A549 (cell line): ENCODE results near the gene PLEKHG4B.

Experiments used
- CBX2 ChIP-seq: fragments of 200-600 bp; sonication (generic); IDR thresholded peaks from 2 replicates; pipeline ENCODE4 v1.6.1; 2016; ENCODE audit warnings: low read depth, mild to moderate bottlenecking, borderline replicate concordance
- CBX8 ChIP-seq: fragments of 200-600 bp; sonication (generic); IDR thresholded peaks from 2 replicates; pipeline ENCODE4 v1.6.1; 2016
- CEBPB ChIP-seq, 2 experiments: fragments of >200 bp in 1 of 2; sonication (Bioruptor Twin) in 1 of 2; formaldehyde crosslinking in 1 of 2; IDR thresholded peaks; 2 replicates each; pipeline ENCODE4 v1.6.1; 2012 to 2016
- CHD2 ChIP-seq: fragments of 150-350 bp; IDR thresholded peaks from 2 replicates; pipeline ENCODE4 v1.6.1; 2014; ENCODE audit warnings: low read length; ENCODE audit not compliant: partially characterized antibody
- CHD4 ChIP-seq: fragments of 200-600 bp; sonication (generic); IDR thresholded peaks from 2 replicates; pipeline ENCODE4 v1.6.1; 2016; ENCODE audit warnings: antibody characterized with exemption, mild to moderate bottlenecking, borderline replicate concordance
- E2F6 ChIP-seq: IDR thresholded peaks from 2 replicates; pipeline ENCODE4 v1.6.1; 2012; ENCODE audit warnings: low read depth, borderline replicate concordance
- GATA3 ChIP-seq: IDR thresholded peaks from 2 replicates; pipeline ENCODE4 v1.6.1; 2012; ENCODE audit warnings: borderline replicate concordance
- KDM5A ChIP-seq: fragments of 200-600 bp; sonication (generic); IDR thresholded peaks from 2 replicates; pipeline ENCODE4 v1.6.1; 2016; ENCODE audit warnings: antibody characterized with exemption, mild to moderate bottlenecking
- MAZ ChIP-seq: fragments of 150-350 bp; IDR thresholded peaks from 2 replicates; pipeline ENCODE4 v1.6.1; 2014; ENCODE audit warnings: antibody characterized with exemption, low read depth, low read length, borderline replicate concordance
- PBX3 ChIP-seq: IDR thresholded peaks from 2 replicates; pipeline ENCODE4 v1.6.1; 2012
- PHF8 ChIP-seq: fragments of 200-600 bp; sonication (generic); IDR thresholded peaks from 2 replicates; pipeline ENCODE4 v1.6.1; 2016; ENCODE audit warnings: low read depth, mild to moderate bottlenecking, antibody characterized with exemption, moderate library complexity, borderline replicate concordance
- POLR2A ChIP-seq: IDR thresholded peaks from 2 replicates; pipeline ENCODE4 v1.6.1; 2012; ENCODE audit warnings: mild to moderate bottlenecking, low read length
- RAD21 ChIP-seq, 2 experiments: fragments of >200 bp in 1 of 2; sonication (Bioruptor Twin) in 1 of 2; formaldehyde crosslinking in 1 of 2; IDR thresholded peaks in 1 of 2; conservative IDR thresholded peaks in 1 of 2; 2 replicates in 1 of 2; 3 replicates in 1 of 2; pipeline ENCODE4 v1.6.1; 2012 to 2018; ENCODE audit warnings: inconsistent platforms in 1 of 2
- TF ChIP-seq, protein P1 (sequence below): fragments of >200 bp; sonication (Bioruptor Twin); formaldehyde crosslinking; IDR thresholded peaks from 3 replicates; pipeline ENCODE4 v1.5.1; 2016

GRCh38 chr5:127886-128285 is 35.9 kb downstream of the PLEKHG4B start:
- TF ChIP-seq, protein P1, sequence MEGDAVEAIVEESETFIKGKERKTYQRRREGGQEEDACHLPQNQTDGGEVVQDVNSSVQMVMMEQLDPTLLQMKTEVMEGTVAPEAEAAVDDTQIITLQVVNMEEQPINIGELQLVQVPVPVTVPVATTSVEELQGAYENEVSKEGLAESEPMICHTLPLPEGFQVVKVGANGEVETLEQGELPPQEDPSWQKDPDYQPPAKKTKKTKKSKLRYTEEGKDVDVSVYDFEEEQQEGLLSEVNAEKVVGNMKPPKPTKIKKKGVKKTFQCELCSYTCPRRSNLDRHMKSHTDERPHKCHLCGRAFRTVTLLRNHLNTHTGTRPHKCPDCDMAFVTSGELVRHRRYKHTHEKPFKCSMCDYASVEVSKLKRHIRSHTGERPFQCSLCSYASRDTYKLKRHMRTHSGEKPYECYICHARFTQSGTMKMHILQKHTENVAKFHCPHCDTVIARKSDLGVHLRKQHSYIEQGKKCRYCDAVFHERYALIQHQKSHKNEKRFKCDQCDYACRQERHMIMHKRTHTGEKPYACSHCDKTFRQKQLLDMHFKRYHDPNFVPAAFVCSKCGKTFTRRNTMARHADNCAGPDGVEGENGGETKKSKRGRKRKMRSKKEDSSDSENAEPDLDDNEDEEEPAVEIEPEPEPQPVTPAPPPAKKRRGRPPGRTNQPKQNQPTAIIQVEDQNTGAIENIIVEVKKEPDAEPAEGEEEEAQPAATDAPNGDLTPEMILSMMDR, result no peak
- no peak for TF ChIP-seq KDM5A
- no peak for TF ChIP-seq PBX3
- TF ChIP-seq RAD21 (conservative IDR thresholded peaks at IDR 0.05 in 1 of 2, IDR thresholded peaks at IDR 0.05 in 1 of 2), result no peak
- no peak for TF ChIP-seq CHD2
- no peak for TF ChIP-seq CEBPB (IDR thresholded peaks at IDR 0.05)
- no peak for TF ChIP-seq CHD4
- no peak for TF ChIP-seq POLR2A
- TF ChIP-seq GATA3, result no peak
- TF ChIP-seq CBX2, result no peak
- no peak for TF ChIP-seq PHF8
- no peak for TF ChIP-seq E2F6
- TF ChIP-seq MAZ, result no peak
- no peak for TF ChIP-seq CBX8
